CD4-positive, alpha-beta T cell (primary cell): ENCODE measurements around the gene MPV17L. TPM values are rescaled to one million over a fixed set of nuclear protein-coding genes. Genes with fewer than 3 reads are reported as not detected.
"Not testable (repeated sequence)": the region's sequence is repeated elsewhere in the genome, so short reads cannot be mapped to it uniquely, and the experiment has no call there.

Experiments used
- ATAC-seq: fragments of 200-7000 bp; cut with Tn5 transposase; one replicate; pipeline ENCODE4 v1.10.0; 2022; ENCODE audit warnings: mild to moderate bottlenecking; ENCODE audit not compliant: poor library complexity
- CTCF ChIA-PET: fragments of 350-600 bp; sonication (Branson Sonifier 250); formaldehyde crosslinking; loops from one replicate; lab custom pipeline; 2021; ENCODE audit warnings: antibody characterized with exemption, inconsistent platforms; lab: Charles Lee
- POLR2A ChIA-PET: fragments of 350-600 bp; sonication (Branson Sonifier 250); formaldehyde crosslinking; loops from one replicate; lab custom pipeline; 2021; ENCODE audit warnings: antibody characterized with exemption, inconsistent platforms; lab: Charles Lee
- DNase-seq, 14 experiments: peaks; one replicate each; pipeline ENCODE4 v3.0.0-alpha.2; 2013 to 2020; ENCODE audit warnings: mixed read lengths in 2 of 14
- H3K27ac ChIP-seq, 2 donors: one replicate each; pipeline versions ENCODE4 v1.5.1 to v1.7.0; 2013; ENCODE audit warnings: low read length in 2 of 2, low read depth in 1 of 2, mild to moderate bottlenecking in 1 of 2
- H3K27me3 ChIP-seq, 2 experiments: 1 replicate in 1 of 2; 2 replicates in 1 of 2; pipeline versions ENCODE4 v1.6.1 to v1.7.0; 2013; ENCODE audit warnings: low read length in 2 of 2, control low read depth in 1 of 2, mild to moderate bottlenecking in 1 of 2, moderate library complexity in 1 of 2; ENCODE audit not compliant: insufficient read depth in 2 of 2, control insufficient read depth in 1 of 2
- H3K36me3 ChIP-seq: one replicate; pipeline ENCODE4 v1.6.1; 2013; ENCODE audit warnings: low read length, control low read depth; ENCODE audit not compliant: insufficient read depth
- H3K4me1 ChIP-seq: one replicate; pipeline ENCODE4 v1.6.1; 2013; ENCODE audit warnings: low read length, control low read depth; ENCODE audit not compliant: insufficient read depth
- H3K4me3 ChIP-seq: one replicate; pipeline ENCODE4 v1.5.1; 2013; ENCODE audit warnings: mild to moderate bottlenecking, low read length, moderate library complexity
- H3K9me3 ChIP-seq, 2 experiments: 1 replicate in 1 of 2; 2 replicates in 1 of 2; pipeline versions ENCODE4 v1.6.1 to v1.7.0; 2013; ENCODE audit warnings: low read length in 2 of 2, mild to moderate bottlenecking in 2 of 2, control low read depth in 1 of 2, moderate library complexity in 1 of 2; ENCODE audit not compliant: control insufficient read depth in 1 of 2, insufficient read depth in 1 of 2
- H3K27ac Mint-ChIP-seq: one replicate; pipeline ENCODE4 v1.8.0; 2020; ENCODE audit warnings: mixed read lengths
- H3K27me3 Mint-ChIP-seq: one replicate; pipeline ENCODE4 v1.8.0; 2021; ENCODE audit warnings: mixed read lengths
- H3K36me3 Mint-ChIP-seq: one replicate; pipeline ENCODE4 v1.8.0; 2021; ENCODE audit warnings: low read depth, mixed read lengths
- H3K4me1 Mint-ChIP-seq: one replicate; pipeline ENCODE4 v1.8.0; 2021; ENCODE audit warnings: low read depth, mixed read lengths
- H3K4me3 Mint-ChIP-seq: one replicate; pipeline ENCODE4 v1.8.0; 2020; ENCODE audit warnings: mild to moderate bottlenecking, mixed read lengths
- H3K9me3 Mint-ChIP-seq: one replicate; pipeline ENCODE4 v1.8.0; 2020; ENCODE audit warnings: mixed read lengths
- intact Hi-C, 2 experiments: fragments of 100-400 bp; cut with DNase I in 1 of 2; cut with micrococcal nuclease in 1 of 2; formaldehyde crosslinking; loops; one replicate each; pipeline versions ENCODE4 v1.15.1 to v1.9.0; 2023 to 2025; cut with DNase I, micrococcal nuclease
- total RNA-seq, 174 experiments: library from RNA in 2 of 174; stranded (reverse) in 2 of 174; gene quantifications; one replicate each; pipeline ENCODE4 v1.2.3 and lab custom pipeline; 2021 to 2026
- TF ChIP-seq, protein P1 (sequence below): fragments of 200-600 bp; IDR thresholded peaks from one replicate; pipeline ENCODE4 v1.8.0; 2022; ENCODE audit warnings: antibody characterized with exemption, mild to moderate bottlenecking

Gene MPV17L
- total RNA-seq, 2 experiments from 2014 or later, result not detected

DNA sequence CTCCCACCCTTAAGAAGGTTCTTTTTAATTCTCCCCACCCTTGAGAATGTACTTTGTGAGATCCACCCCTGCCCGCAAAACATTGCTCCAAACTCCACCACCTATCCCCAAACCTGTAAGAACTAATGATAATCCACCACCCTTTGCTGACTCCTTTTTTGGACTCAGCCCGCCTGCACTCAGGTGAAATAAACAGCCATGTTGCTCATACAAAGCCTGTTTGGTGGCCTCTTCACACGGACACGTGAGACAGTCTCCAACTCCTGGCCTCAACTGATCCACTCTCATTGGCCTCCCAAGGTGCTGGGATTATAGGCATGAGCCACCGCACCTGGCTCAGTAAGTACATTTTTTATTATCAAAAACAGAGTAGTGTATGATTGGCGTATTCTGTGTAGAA is 13.9 kb downstream of the MPV17L start:
- H3K4me3 Mint-ChIP-seq, H3K9me3 ChIP-seq, H3K4me1 Mint-ChIP-seq, H3K9me3 Mint-ChIP-seq, H3K36me3 ChIP-seq, H3K4me3 ChIP-seq, CTCF ChIA-PET, H3K4me1 ChIP-seq, H3K27me3 ChIP-seq, intact Hi-C loops, POLR2A ChIA-PET, ATAC-seq, H3K27ac Mint-ChIP-seq, H3K36me3 Mint-ChIP-seq, H3K27ac ChIP-seq, DNase-seq, H3K27me3 Mint-ChIP-seq: not testable (repeated sequence)

DNA sequence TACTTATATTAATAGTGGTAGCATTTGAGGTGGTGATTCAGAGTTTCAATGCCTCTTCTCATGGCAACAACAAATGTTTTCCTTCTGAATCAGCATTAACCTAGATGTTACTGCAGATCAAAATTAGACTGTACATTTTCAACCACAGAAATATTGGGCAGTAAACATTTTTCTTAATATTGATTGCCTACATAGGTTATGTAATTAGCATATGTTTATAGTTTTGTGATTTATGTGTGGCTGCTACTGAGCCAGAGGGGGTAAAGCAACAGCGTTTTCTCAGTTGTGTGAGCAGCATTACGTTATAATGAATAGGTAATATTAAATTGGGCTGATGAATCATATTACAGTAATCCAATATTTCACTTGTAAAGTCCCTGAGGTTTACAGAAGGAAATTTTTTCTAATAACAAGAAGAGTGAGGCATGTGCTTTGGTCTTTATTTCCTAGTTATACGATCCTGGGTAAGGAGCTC is 20.0 kb downstream of the MPV17L start:
- ATAC-seq, result no peak
- H3K27me3 Mint-ChIP-seq, result no peaks in the 10 kb centered on the region
- intact Hi-C loops, result no loop called here
- ChIA-PET POLR2A (interaction anchor here (0.7 kb wide), 1 partner anchor 756 kb away, joined by 3 read pairs; no protein-coding TSS in a partner anchor), CTCF (no interaction called here)
- Histone ChIP-seq H3K27ac (no peak overlapping the region), H3K9me3 (no peaks in the 10 kb centered on the region), H3K27me3 (no peaks in the 10 kb centered on the region), H3K4me1 (no peaks in the 10 kb centered on the region), H3K4me3 (no peak overlapping the region), H3K36me3 (no peaks in the 10 kb centered on the region)
- H3K4me3 Mint-ChIP-seq, result no peak overlapping the region
- no peaks in the 10 kb centered on the region for H3K9me3 Mint-ChIP-seq
- DNase-seq, result no peak
- H3K36me3 Mint-ChIP-seq, result no peaks in the 10 kb centered on the region
- TF ChIP-seq, protein P1, sequence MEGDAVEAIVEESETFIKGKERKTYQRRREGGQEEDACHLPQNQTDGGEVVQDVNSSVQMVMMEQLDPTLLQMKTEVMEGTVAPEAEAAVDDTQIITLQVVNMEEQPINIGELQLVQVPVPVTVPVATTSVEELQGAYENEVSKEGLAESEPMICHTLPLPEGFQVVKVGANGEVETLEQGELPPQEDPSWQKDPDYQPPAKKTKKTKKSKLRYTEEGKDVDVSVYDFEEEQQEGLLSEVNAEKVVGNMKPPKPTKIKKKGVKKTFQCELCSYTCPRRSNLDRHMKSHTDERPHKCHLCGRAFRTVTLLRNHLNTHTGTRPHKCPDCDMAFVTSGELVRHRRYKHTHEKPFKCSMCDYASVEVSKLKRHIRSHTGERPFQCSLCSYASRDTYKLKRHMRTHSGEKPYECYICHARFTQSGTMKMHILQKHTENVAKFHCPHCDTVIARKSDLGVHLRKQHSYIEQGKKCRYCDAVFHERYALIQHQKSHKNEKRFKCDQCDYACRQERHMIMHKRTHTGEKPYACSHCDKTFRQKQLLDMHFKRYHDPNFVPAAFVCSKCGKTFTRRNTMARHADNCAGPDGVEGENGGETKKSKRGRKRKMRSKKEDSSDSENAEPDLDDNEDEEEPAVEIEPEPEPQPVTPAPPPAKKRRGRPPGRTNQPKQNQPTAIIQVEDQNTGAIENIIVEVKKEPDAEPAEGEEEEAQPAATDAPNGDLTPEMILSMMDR, result no peak
- no peaks in the 10 kb centered on the region for H3K4me1 Mint-ChIP-seq
- no peak overlapping the region for H3K27ac Mint-ChIP-seq

DNA sequence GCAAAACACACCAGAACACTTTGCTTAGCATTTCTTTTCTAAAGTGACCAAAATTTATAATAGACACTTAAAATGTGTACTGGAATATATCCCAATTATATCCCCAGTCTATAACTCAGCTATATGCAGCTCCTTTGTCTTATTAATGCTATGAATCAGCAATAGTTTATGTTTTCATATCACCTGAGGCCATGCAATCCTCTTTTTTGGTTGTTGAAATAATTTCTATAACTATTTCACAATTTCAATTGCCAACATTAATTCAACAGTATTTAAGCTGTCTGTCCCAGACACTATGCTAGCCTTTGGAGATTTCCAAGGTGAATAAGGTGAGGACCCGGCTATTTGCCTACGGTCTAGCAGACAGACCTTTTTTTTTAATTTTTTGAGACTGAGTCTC is 21.6 kb downstream of the MPV17L start:
- no peaks in the 10 kb centered on the region for H3K27me3 Mint-ChIP-seq
- H3K4me3 Mint-ChIP-seq, result no peak overlapping the region
- no peak overlapping the region for H3K4me3 ChIP-seq
- H3K9me3 Mint-ChIP-seq, result no peaks in the 10 kb centered on the region
- DNase-seq (no peak), ATAC-seq (no peak)
- H3K27ac Mint-ChIP-seq, result no peak overlapping the region
- POLR2A ChIA-PET, result no interaction called here
- H3K27me3 ChIP-seq, result no peaks in the 10 kb centered on the region
- CTCF ChIA-PET, result no interaction called here
- TF ChIP-seq, protein P1, result no peak
- H3K36me3 ChIP-seq, result no peaks in the 10 kb centered on the region
- no peaks in the 10 kb centered on the region for H3K9me3 ChIP-seq
- no peaks in the 10 kb centered on the region for H3K4me1 ChIP-seq
- H3K4me1 Mint-ChIP-seq, result no peaks in the 10 kb centered on the region
- intact Hi-C loops, result no loop called here
- H3K36me3 Mint-ChIP-seq, result no peaks in the 10 kb centered on the region
- no peak overlapping the region for H3K27ac ChIP-seq

DNA sequence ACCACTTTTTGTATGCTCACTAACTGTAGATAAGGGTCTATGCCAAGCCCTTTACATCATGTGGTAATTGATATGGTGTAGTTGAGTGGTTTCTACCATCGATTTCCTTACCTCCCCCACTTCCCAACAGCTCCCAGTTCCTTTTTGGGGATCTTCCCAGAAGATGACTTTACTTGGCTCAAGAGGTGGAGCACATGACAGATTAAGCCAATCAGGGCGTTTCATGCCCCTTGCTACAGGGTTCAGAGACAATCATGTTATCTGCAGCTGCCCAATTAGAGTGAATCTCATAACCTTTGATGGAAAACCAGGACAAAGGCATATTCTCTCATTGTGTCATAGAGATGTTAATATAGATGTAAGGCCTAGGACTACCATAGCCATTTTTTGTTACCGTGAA is 22.7 kb downstream of the MPV17L start:
- Mint-ChIP-seq H3K36me3 (no peaks in the 10 kb centered on the region), H3K27ac (no peak overlapping the region), H3K9me3 (no peaks in the 10 kb centered on the region), H3K27me3 (no peaks in the 10 kb centered on the region), H3K4me3 (no peak overlapping the region), H3K4me1 (no peaks in the 10 kb centered on the region)
- TF ChIP-seq, protein P1, result no peak
- H3K4me3 ChIP-seq, result no peak overlapping the region
- intact Hi-C loops, result no loop called here
- H3K9me3 ChIP-seq, result no peaks in the 10 kb centered on the region
- ATAC-seq, result no peak
- no peaks in the 10 kb centered on the region for H3K36me3 ChIP-seq
- H3K27ac ChIP-seq, result no peak overlapping the region
- H3K4me1 ChIP-seq, result no peaks in the 10 kb centered on the region
- POLR2A ChIA-PET, result no interaction called here
- H3K27me3 ChIP-seq, result no peaks in the 10 kb centered on the region
- CTCF ChIA-PET, result no interaction called here
- no peak for DNase-seq

DNA sequence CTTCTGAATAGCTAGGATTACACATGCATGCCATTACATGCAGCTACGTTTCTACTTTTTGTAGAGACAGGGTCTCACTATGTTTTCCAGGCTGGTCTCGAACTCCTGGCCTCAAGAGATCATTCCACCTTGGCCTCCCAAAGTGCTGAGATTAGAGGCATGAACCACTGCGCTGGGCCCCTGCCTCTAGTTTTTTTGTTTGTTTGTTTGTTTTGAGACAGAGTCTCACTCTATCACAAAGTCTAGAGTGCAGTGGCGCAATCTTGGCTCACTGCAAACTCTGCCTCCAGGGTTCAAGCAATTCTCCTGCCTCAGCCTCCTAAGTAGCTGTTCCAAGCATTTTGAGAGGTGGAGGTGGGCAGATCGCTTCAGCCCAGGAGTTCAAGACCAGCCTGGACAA is 26.1 kb downstream of the MPV17L start:
- H3K36me3 Mint-ChIP-seq, H3K4me1 ChIP-seq, CTCF ChIA-PET: not testable (repeated sequence)

More for the DNA sequence above, 26.1 kb downstream of the MPV17L start:
- DNase-seq, H3K4me3 Mint-ChIP-seq, H3K27me3 Mint-ChIP-seq, H3K36me3 ChIP-seq, ATAC-seq, H3K27me3 ChIP-seq, POLR2A ChIA-PET, H3K27ac ChIP-seq, H3K9me3 ChIP-seq, H3K9me3 Mint-ChIP-seq, H3K4me3 ChIP-seq, H3K27ac Mint-ChIP-seq, H3K4me1 Mint-ChIP-seq: not testable (repeated sequence)
- intact Hi-C loops, result loop anchor here in 1 of 2 experiments (10.0 kb wide), 1 partner anchor 173 kb away; no protein-coding TSS in a partner anchor
